CD14-positive monocyte (primary cell): Measurements from ENCODE around the gene PGM2L1. TPM values are rescaled to one million over a fixed set of nuclear protein-coding genes. Genes with fewer than 3 reads are reported as not detected.

Experiments used
- DNase-seq, 3 donors: peaks; one replicate each; pipeline ENCODE4 v3.0.0-alpha.2; 2011 to 2022
- H2AFZ ChIP-seq: 2 replicates; pipeline ENCODE4 v1.6.0; 2012; ENCODE audit warnings: mild to moderate bottlenecking, low read depth, low read length, inconsistent platforms; ENCODE audit not compliant: insufficient read depth, poor library complexity, severe bottlenecking
- H3K27ac ChIP-seq, 2 donors: 1 replicate in 1 of 2; 2 replicates in 1 of 2; pipeline ENCODE4 v1.5.1; 2012 to 2013; ENCODE audit warnings: low read length in 2 of 2, control low read depth in 1 of 2, inconsistent platforms in 1 of 2, low read depth in 1 of 2, mild to moderate bottlenecking in 1 of 2
- H3K27me3 ChIP-seq, 2 donors: one replicate each; pipeline versions ENCODE4 v1.6.0 to v1.6.1; 2011 to 2013; ENCODE audit warnings: low read length in 2 of 2; ENCODE audit not compliant: control insufficient read depth in 2 of 2, insufficient read depth in 2 of 2
- H3K36me3 ChIP-seq, 2 donors: replicated peaks in 1 of 2; 1 replicate in 1 of 2; 2 replicates in 1 of 2; pipeline versions ENCODE4 v1.5.1 to v1.6.1; 2012 to 2013; ENCODE audit warnings: low read length in 2 of 2, control low read depth in 1 of 2, inconsistent platforms in 1 of 2, mild to moderate bottlenecking in 1 of 2; ENCODE audit not compliant: insufficient read depth in 2 of 2, control insufficient read depth in 1 of 2
- H3K4me1 ChIP-seq, 2 donors: 1 replicate in 1 of 2; 2 replicates in 1 of 2; pipeline versions ENCODE4 v1.5.1 to v1.6.1; 2012 to 2013; ENCODE audit warnings: low read length in 2 of 2, control low read depth in 1 of 2, inconsistent platforms in 1 of 2, mild to moderate bottlenecking in 1 of 2, moderate library complexity in 1 of 2; ENCODE audit not compliant: insufficient read depth in 2 of 2, control insufficient read depth in 1 of 2
- H3K4me2 ChIP-seq: replicated peaks from 2 replicates; pipeline ENCODE3; 2012; ENCODE audit warnings: low read length, moderate library complexity, mild to moderate bottlenecking; ENCODE audit not compliant: poor library complexity, severe bottlenecking; ENCODE audit errors: extremely low read depth
- H3K4me3 ChIP-seq, 3 experiments: fragments of 200-600 bp in 1 of 3; sonication (generic) in 1 of 3; replicated peaks in 1 of 3; 1 replicate in 2 of 3; 2 replicates in 1 of 3; pipeline ENCODE4 v1.5.1; 2011 to 2013; ENCODE audit warnings: low read length in 3 of 3, mild to moderate bottlenecking in 3 of 3, control low read depth in 2 of 3, low read depth in 2 of 3, inconsistent platforms in 1 of 3, moderate library complexity in 1 of 3
- H3K79me2 ChIP-seq: 2 replicates; pipeline ENCODE4 v1.6.0; 2012; ENCODE audit warnings: mild to moderate bottlenecking, control low read depth, inconsistent platforms, low read length, moderate library complexity; ENCODE audit not compliant: insufficient read depth
- H3K9ac ChIP-seq: 2 replicates; pipeline ENCODE4 v1.6.0; 2017; ENCODE audit warnings: low read length, mild to moderate bottlenecking; ENCODE audit not compliant: insufficient read depth, poor library complexity, severe bottlenecking
- H3K9me3 ChIP-seq, 2 donors: replicated peaks in 1 of 2; 1 replicate in 1 of 2; 2 replicates in 1 of 2; pipeline versions ENCODE4 v1.5.1 to v1.6.1; 2012 to 2013; ENCODE audit warnings: low read length in 2 of 2, control low read depth in 1 of 2; ENCODE audit not compliant: control insufficient read depth in 1 of 2, insufficient read depth in 1 of 2
- H4K20me1 ChIP-seq: 2 replicates; pipeline ENCODE4 v1.6.0; 2012; ENCODE audit warnings: mild to moderate bottlenecking, low read length, control low read depth, moderate library complexity; ENCODE audit not compliant: insufficient read depth
- H3K27ac Mint-ChIP-seq, 7 donors: one replicate each; pipeline ENCODE4 v1.8.0; 2020; ENCODE audit warnings: mild to moderate bottlenecking in 7 of 7, mixed read lengths in 7 of 7, moderate library complexity in 6 of 7, inconsistent platforms in 2 of 7
- H3K27me3 Mint-ChIP-seq, 3 donors: one replicate each; pipeline ENCODE4 v1.8.0; 2021 to 2022; ENCODE audit warnings: low read depth in 3 of 3, mild to moderate bottlenecking in 3 of 3, mixed read lengths in 3 of 3, moderate library complexity in 3 of 3, inconsistent platforms in 1 of 3
- H3K36me3 Mint-ChIP-seq, 2 donors: one replicate each; pipeline ENCODE4 v1.8.0; 2020; ENCODE audit warnings: mixed read lengths in 2 of 2, inconsistent platforms in 1 of 2, mild to moderate bottlenecking in 1 of 2
- H3K4me1 Mint-ChIP-seq: one replicate; pipeline ENCODE4 v1.8.0; 2020; ENCODE audit warnings: mild to moderate bottlenecking, mixed read lengths
- H3K4me3 Mint-ChIP-seq, 2 donors: one replicate each; pipeline ENCODE4 v1.8.0; 2020; ENCODE audit warnings: mild to moderate bottlenecking in 2 of 2, mixed read lengths in 2 of 2, moderate library complexity in 1 of 2
- H3K9me3 Mint-ChIP-seq, 7 donors: one replicate each; pipeline ENCODE4 v1.8.0; 2020 to 2022; ENCODE audit warnings: mixed read lengths in 7 of 7, mild to moderate bottlenecking in 6 of 7, moderate library complexity in 6 of 7, inconsistent platforms in 2 of 7
- CTCF ChIP-seq: fragments of 200-600 bp; IDR thresholded peaks from one replicate; pipeline ENCODE4 v1.8.0; 2022; ENCODE audit warnings: antibody characterized with exemption, mild to moderate bottlenecking
- WGBS: methylation state at CpG from one replicate; pipeline ENCODE4 v1.1.5; 2013; ENCODE audit warnings: missing lambda C conversion rate; ENCODE audit not compliant: insufficient coverage; 5-methylcytosine and 5-hydroxymethylcytosine counted together
- intact Hi-C, 2 donors: fragments of 100-400 bp; cut with micrococcal nuclease; formaldehyde crosslinking; loops; one replicate each; pipeline versions ENCODE4 v1.15.0 to v1.15.1; 2023
- polyA plus RNA-seq, 3 donors: library from polyadenylated mRNA; depleted of rRNA in 1 of 3; unstranded in 2 of 3; stranded (reverse) in 1 of 3; fragments of 300-500 nt in 2 of 3; fragments of >200 nt in 1 of 3; fragmentation: Illumina TruSeq in 2 of 3; gene quantifications; 1 replicate in 2 of 3; 2 replicates in 1 of 3; pipeline ENCODE4 v1.2.3, GENCODE V29; 2012 to 2021

PGM2L1 gene
- polyA plus RNA-seq, 3 donors = 0.25 to 0.81 (median 0.62) TPM

DNA sequence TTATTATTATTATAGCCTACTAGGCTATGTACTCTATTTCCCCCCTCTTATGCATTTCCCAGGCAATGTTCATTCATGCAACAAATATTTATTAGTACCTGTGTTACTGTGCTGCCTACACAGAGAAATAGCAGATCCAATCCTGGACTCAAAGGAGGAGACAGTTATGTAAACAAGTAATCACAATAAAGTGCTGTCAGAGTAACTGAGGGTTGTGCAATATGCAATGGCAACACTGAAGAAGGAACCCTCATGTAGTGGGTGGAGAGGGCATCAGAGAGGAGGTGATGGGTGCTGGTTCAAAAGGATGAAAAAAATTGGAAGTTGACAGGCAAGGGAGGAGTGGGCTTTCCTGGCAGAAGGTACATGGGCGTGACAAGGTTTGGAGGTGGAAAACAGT is 85.9 kb downstream of the PGM2L1 start:
- H3K4me3 Mint-ChIP-seq = no peak overlapping the region
- H3K4me1 Mint-ChIP-seq = peaks cover 17% of the 10 kb centered on the region
- Histone ChIP-seq H3K36me3 (no peaks in the 10 kb centered on the region), H2AFZ (no peak overlapping the region), H4K20me1 (no peaks in the 10 kb centered on the region), H3K27ac (no peak overlapping the region), H3K4me2 (no peak overlapping the region), H3K4me1 (peaks cover 13 to 20% of the 10 kb centered on the region in 2 donors), H3K9me3 (peaks cover 4 to 9% of the 10 kb centered on the region in 2 donors), H3K9ac (no peak overlapping the region), H3K4me3 (no peak overlapping the region), H3K79me2 (no peaks in the 10 kb centered on the region), H3K27me3 (peaks cover 6 to 10% of the 10 kb centered on the region in 2 donors)
- peak; percentile 21 to 51 (median 35) for DNase-seq
- peaks cover 12 to 20% (median 14%) of the 10 kb centered on the region in 3 donors for H3K27me3 Mint-ChIP-seq
- intact Hi-C loops = no loop called here
- peaks cover 7 to 21% (median 11%) of the 10 kb centered on the region in 7 donors for H3K9me3 Mint-ChIP-seq
- peaks cover 0 to 3% of the 10 kb centered on the region in 2 donors for H3K36me3 Mint-ChIP-seq
- 88% methylated on average over 1 of the region's 1 CpG for WGBS
- H3K27ac Mint-ChIP-seq = peak overlapping the region in 2 of 7 donors; percentile 0 to 3
- TF ChIP-seq CTCF = no peak

DNA sequence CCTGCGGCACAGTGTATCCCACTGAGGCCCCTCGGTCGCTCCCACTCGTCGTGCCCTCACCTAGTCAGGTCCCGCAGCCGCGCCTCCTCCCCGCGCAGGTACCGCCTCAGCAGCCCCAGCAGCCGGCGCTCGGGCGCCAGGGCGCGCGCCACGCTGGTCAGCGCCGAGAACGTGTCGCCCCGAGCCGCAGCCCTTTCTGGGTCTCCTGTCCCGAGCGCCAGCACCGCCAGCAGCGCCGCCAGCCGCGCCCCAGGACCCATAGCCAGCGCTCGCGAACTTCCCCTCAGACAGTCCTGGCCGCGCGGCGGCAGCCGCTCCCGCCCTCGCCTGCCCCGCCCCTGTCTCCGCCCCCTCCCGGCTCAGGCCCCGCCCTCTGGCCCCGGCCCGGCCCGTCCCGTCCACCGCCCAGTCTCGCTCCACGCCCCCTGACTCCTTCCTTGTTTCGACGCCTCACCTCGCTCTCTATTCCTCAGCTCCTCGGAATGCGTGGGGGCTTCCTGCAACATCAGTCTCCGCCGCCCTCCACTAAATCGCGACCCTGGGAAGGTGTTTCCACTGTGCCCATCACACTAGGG is 86.8 kb downstream of the PGM2L1 start, which contains the start of gene P4HA3:
Gene P4HA3, minus strand, starts transcription at position 289 of the 575 bp plus-strand sequence. Its CDS starts 29 bp downstream, at position 260.
- Mint-ChIP-seq H3K4me1 (peaks cover 19% of the 10 kb centered on the region), H3K9me3 (peaks cover 0 to 12% (median 2%) of the 10 kb centered on the region in 7 donors), H3K27ac (peak within 1 kb of the TSS in 6 of 7 donors; percentile 18 to 77 (median 74)), H3K36me3 (no peaks in the 10 kb centered on the region), H3K27me3 (peaks cover 13 to 21% (median 15%) of the 10 kb centered on the region in 3 donors), H3K4me3 (peak within 1 kb of the TSS; percentile 65 to 81)
- Histone ChIP-seq H3K4me3 (peak within 1 kb of the TSS; percentile 5 to 71 (median 22)), H3K27me3 (peaks cover 6 to 10% of the 10 kb centered on the region in 2 donors), H2AFZ (peak within 1 kb of the TSS; percentile 65), H3K4me1 (peaks cover 13 to 20% of the 10 kb centered on the region in 2 donors), H3K27ac (no peak within 1 kb of the TSS), H3K9ac (peak within 1 kb of the TSS; percentile 60), H3K79me2 (no peaks in the 10 kb centered on the region), H3K9me3 (peaks cover 0 to 3% of the 10 kb centered on the region in 2 donors), H3K4me2 (peak within 1 kb of the TSS; percentile 81), H4K20me1 (no peaks in the 10 kb centered on the region), H3K36me3 (no peaks in the 10 kb centered on the region)
- peak; percentile 72 to 80 (median 78) for DNase-seq
- WGBS = 5% methylated on average over 54 of the region's 62 CpGs
- intact Hi-C loops = no loop called here
- TF ChIP-seq CTCF = peak; percentile 18
